Lung (tissue), 12 donors: ENCODE results near the gene C4orf50. TPM values are rescaled to one million over a fixed set of nuclear protein-coding genes. Genes with fewer than 3 reads are reported as not detected.
"Not testable (repeated sequence)": the region's sequence is repeated elsewhere in the genome, so short reads cannot be mapped to it uniquely, and the experiment has no call there.

Experiments
- ATAC-seq: fragments of 200-7000 bp; cut with Tn5 transposase; one replicate; pipeline ENCODE4 v1.9.1; 2020; ENCODE audit warnings: moderate number of reproducible peaks; ENCODE audit not compliant: insufficient read depth, low FRiP score
- DNase-seq, 3 donors: peaks; one replicate each; pipeline ENCODE4 v3.0.0-alpha.2; 2013 to 2017
- H3K27ac ChIP-seq, 2 donors: one replicate each; pipeline ENCODE4 v1.5.1; 2013; ENCODE audit warnings: mild to moderate bottlenecking in 2 of 2, moderate library complexity in 2 of 2, control low read depth in 1 of 2, inconsistent platforms in 1 of 2, low read depth in 1 of 2, low read length in 1 of 2
- H3K27me3 ChIP-seq, 3 donors: one replicate each; pipeline ENCODE4 v1.5.1; 2013; ENCODE audit warnings: low read length in 2 of 3; ENCODE audit not compliant: control insufficient read depth in 3 of 3, insufficient read depth in 3 of 3
- H3K36me3 ChIP-seq, 4 donors: one replicate each; pipeline ENCODE4 v1.5.1; 2013; ENCODE audit warnings: low read length in 4 of 4, mild to moderate bottlenecking in 1 of 4, moderate library complexity in 1 of 4; ENCODE audit not compliant: control insufficient read depth in 4 of 4, insufficient read depth in 4 of 4
- H3K4me1 ChIP-seq, 5 donors: one replicate each; pipeline ENCODE4 v1.5.1; 2013; ENCODE audit warnings: low read length in 5 of 5, mild to moderate bottlenecking in 2 of 5, moderate library complexity in 1 of 5; ENCODE audit not compliant: control insufficient read depth in 5 of 5, insufficient read depth in 5 of 5
- H3K4me3 ChIP-seq: one replicate; pipeline ENCODE4 v1.5.1; 2013; ENCODE audit warnings: mild to moderate bottlenecking, control low read depth, moderate library complexity
- H3K9ac ChIP-seq, 2 donors: one replicate each; pipeline ENCODE4 v1.5.1; 2013; ENCODE audit warnings: low read length in 2 of 2, control low read depth in 1 of 2; ENCODE audit not compliant: insufficient read depth in 1 of 2
- H3K9me3 ChIP-seq, 4 donors: one replicate each; pipeline ENCODE4 v1.5.1; 2013; ENCODE audit warnings: low read length in 3 of 4, mild to moderate bottlenecking in 1 of 4, moderate library complexity in 1 of 4; ENCODE audit not compliant: control insufficient read depth in 4 of 4, insufficient read depth in 3 of 4
- WGBS, 2 donors: extraction: QIAGEN DNeasy Blood & Tissue Kit; methylation state at CpG; one replicate each; pipeline ENCODE4 v1.1.7; 2013; 5-methylcytosine and 5-hydroxymethylcytosine counted together
- polyA plus RNA-seq, 2 donors: library from polyadenylated mRNA; stranded (reverse); fragments of 200-250 nt; gene quantifications; one replicate each; pipeline ENCODE4 v1.2.1, GENCODE V29; 2013
- total RNA-seq, 2 donors: library from RNA; depleted of rRNA in 1 of 2; stranded (reverse); fragments of >200 nt in 1 of 2; gene quantifications; one replicate each; pipeline ENCODE4 v1.2.1, GENCODE V29; 2014 to 2021
- TF ChIP-seq, protein P1 (sequence below): IDR thresholded peaks from 2 replicates; pipeline ENCODE4 v1.5.1; 2012; ENCODE audit warnings: mild to moderate bottlenecking; ENCODE audit errors: control extremely low read depth, extremely low read depth
- donor health status: control.
- donor health status: control.
- donor health status: Bipolar disorder and iron deficiency.
- donor health status: healthy.
- donor health status: DM: yes; HTN: yes; CAD: no.

C4orf50 gene
- total and polyA plus RNA-seq, 4 donors: 0.02 to 0.04 (median 0.03) TPM

DNA sequence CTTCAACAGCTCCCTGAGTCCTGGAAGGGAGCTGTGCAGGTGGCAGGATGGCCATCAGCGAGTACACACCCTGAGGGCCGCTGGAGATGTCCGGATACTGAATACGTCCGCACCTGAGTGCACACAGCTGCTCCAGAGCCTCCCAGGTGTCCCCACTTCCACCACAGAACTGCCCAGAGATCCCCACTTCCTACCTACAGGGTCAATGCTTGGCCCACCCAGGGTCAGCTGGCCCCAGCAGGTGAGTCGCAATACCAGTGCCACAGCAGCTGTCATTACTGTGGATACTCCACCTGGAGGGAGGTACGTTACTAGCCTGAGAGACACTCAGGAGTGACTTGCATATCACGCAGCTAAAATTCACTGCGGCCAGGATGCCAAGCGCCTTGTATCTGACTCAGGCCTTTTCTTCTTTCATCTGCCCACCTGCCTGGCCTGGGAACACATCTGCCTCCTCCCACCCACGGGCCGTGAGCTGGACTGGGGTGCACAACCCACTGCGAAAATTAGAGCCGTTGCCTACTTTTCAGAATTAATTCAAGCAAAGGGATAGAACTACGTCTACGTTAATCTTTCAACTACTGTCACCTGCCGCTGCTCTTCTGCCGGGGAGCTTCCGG, 9.4 kb downstream of the C4orf50 start:
- no peak overlapping the region for H3K4me3 ChIP-seq
- WGBS, 2 donors: 69 to 78% methylated on average over 19 of the region's 19 CpGs
- H3K9me3 ChIP-seq: no peaks in the 10 kb centered on the region
- no peaks in the 10 kb centered on the region for H3K36me3 ChIP-seq
- H3K4me1 ChIP-seq: peaks cover 0 to 3% (median 0%) of the 10 kb centered on the region in 5 donors
- H3K9ac ChIP-seq: no peak overlapping the region
- no peak for DNase-seq
- TF ChIP-seq, protein P1, sequence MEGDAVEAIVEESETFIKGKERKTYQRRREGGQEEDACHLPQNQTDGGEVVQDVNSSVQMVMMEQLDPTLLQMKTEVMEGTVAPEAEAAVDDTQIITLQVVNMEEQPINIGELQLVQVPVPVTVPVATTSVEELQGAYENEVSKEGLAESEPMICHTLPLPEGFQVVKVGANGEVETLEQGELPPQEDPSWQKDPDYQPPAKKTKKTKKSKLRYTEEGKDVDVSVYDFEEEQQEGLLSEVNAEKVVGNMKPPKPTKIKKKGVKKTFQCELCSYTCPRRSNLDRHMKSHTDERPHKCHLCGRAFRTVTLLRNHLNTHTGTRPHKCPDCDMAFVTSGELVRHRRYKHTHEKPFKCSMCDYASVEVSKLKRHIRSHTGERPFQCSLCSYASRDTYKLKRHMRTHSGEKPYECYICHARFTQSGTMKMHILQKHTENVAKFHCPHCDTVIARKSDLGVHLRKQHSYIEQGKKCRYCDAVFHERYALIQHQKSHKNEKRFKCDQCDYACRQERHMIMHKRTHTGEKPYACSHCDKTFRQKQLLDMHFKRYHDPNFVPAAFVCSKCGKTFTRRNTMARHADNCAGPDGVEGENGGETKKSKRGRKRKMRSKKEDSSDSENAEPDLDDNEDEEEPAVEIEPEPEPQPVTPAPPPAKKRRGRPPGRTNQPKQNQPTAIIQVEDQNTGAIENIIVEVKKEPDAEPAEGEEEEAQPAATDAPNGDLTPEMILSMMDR: no peak
- H3K27me3 ChIP-seq: peaks cover 0 to 30% (median 29%) of the 10 kb centered on the region in 3 donors
- no peak for ATAC-seq
- H3K27ac ChIP-seq: no peak overlapping the region

DNA sequence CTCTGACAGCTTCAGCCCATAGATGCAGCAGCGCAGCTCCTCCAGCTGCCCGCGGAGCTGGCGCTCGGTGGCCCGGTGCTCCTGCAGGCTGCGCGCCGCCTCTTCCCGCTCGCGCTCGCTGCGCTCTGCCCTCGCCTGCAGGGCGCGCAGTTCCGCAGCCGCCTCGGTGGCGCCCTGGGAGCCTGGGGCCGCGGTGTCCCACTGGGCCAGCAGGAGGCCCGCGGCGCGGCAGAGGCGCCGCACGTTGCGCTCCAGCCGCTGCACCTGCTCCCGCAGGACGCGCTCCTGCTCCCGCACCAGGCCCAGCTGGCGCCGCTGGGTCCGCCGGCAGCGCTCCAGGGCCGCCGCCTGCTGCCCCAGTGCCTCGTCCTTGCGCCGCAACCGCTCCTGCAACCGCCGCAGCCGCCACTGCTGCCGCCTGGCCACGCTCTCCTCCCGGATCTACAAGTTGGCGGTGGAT, 10.1 kb downstream of the C4orf50 start:
- no peak for ATAC-seq

DNA sequence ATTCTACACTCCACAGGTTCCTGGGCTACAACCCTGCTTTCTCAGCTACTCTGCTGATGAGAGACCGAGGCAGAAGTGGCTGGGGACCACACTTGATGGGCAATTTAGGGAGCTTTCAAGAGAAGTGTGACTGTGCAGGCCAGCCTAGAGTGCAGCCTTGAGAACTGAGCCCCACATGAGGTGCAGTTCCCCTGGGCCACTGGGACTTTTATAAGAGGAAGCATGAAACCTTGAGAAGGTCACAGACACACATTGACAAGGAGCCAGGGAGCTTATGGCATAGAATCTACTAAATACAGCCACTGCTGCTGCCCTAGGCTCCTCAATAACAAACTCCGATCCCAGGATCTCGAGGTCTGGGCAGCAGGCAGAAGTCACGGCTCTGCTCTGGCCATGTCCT, 13.1 kb downstream of the C4orf50 start:
- no peak for ATAC-seq
- TF ChIP-seq, protein P1: no peak
- H3K36me3 ChIP-seq: no peaks in the 10 kb centered on the region
- no peaks in the 10 kb centered on the region for H3K4me1 ChIP-seq
- H3K27me3 ChIP-seq: peaks cover 0 to 30% (median 25%) of the 10 kb centered on the region in 3 donors
- DNase-seq: no peak
- H3K9ac ChIP-seq: no peak overlapping the region
- H3K9me3 ChIP-seq: no peaks in the 10 kb centered on the region
- H3K27ac ChIP-seq: no peak overlapping the region
- WGBS, 2 donors: 67 to 75% methylated on average over 4 of the region's 4 CpGs
- no peak overlapping the region for H3K4me3 ChIP-seq

More for the DNA sequence above, 10.1 kb downstream of the C4orf50 start:
- Histone ChIP-seq H3K4me1 (peaks cover 0 to 3% (median 0%) of the 10 kb centered on the region in 5 donors), H3K27ac (no peak overlapping the region), H3K36me3 (no peaks in the 10 kb centered on the region), H3K27me3 (peaks cover 0 to 30% (median 29%) of the 10 kb centered on the region in 3 donors), H3K9ac (no peak overlapping the region), H3K4me3 (no peak overlapping the region), H3K9me3 (no peaks in the 10 kb centered on the region)
- TF ChIP-seq, protein P1: no peak
- WGBS, 2 donors: 15 to 38% methylated on average over 54 of the region's 54 CpGs
- DNase-seq: no peak

DNA sequence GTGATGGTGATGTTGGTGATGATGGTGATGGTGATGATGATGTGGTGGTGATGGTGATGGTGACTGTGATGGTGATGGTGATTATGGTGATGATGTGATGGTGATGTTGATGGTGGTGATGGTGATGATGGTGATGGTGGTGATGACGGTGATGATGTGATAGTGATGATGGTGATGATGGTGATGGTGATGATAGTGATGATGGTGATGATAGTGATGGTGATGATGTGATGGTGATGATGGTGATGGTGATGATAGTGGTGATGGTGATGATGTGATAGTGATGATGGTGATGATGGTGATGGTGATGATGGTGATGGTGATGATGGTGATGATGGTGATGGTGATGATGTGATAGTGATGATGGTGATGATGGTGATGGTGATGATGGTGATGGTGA, 14.7 kb downstream of the C4orf50 start:
- WGBS, 2 donors: 96 to 100% methylated on average over 1 of the region's 1 CpG
- H3K4me1 ChIP-seq, H3K9me3 ChIP-seq: not testable (repeated sequence)

More for the DNA sequence above, 14.7 kb downstream of the C4orf50 start:
- not testable (repeated sequence) for ATAC-seq, H3K36me3 ChIP-seq, H3K4me3 ChIP-seq, H3K9ac ChIP-seq, DNase-seq, H3K27ac ChIP-seq
- peaks cover 0 to 15% (median 9%) of the 10 kb centered on the region in 3 donors for H3K27me3 ChIP-seq
